CD1c-positive myeloid dendritic cell (primary cell): ENCODE measurements around the gene DUSP19.
A peak's percentile ranks its signal among the peaks of the same experiment; 100 is the strongest.
"Not testable (repeated sequence)": the region's sequence is repeated elsewhere in the genome, so short reads cannot be mapped to it uniquely, and the experiment has no call there.

Source experiments
- DNase-seq: peaks from one replicate; pipeline ENCODE4 v3.0.0-alpha.2; 2016; ENCODE audit errors: extremely low spot score

Gene DUSP19, protein sequence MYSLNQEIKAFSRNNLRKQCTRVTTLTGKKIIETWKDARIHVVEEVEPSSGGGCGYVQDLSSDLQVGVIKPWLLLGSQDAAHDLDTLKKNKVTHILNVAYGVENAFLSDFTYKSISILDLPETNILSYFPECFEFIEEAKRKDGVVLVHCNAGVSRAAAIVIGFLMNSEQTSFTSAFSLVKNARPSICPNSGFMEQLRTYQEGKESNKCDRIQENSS

DNA sequence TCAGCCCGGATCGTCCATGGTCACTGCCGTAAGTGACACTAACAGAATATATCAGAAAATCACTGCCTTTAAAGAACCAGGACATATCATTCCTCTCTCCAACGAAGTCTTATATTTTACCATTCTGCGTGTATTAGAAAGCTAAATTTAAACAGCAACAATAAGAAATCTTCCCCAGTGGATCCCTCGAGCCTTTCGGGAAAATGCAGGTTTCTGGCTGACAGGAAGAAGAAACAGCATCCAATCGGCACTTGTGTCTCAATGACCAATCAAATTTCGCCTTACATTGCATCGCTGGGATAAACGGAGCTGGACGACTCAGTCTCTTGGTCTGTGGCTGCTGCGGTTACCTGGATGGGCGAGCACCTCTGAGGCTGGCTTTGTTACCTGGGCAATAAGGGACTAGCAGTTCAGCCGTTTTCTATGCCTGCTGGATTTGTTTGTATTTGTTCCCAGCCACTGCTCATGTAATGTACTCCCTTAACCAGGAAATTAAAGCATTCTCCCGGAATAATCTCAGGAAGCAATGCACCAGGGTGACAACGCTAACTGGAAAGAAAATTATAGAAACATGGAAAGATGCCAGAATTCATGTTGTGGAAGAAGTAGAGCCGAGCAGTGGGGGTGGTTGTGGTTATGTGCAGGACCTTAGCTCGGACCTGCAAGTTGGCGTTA lies at the start of gene DUSP19:
Gene DUSP19, plus strand, starts transcription at position 284 of the 675 bp plus-strand sequence. Its CDS starts 187 bp downstream, at position 471.
- DNase-seq = peak; percentile 91

DNA sequence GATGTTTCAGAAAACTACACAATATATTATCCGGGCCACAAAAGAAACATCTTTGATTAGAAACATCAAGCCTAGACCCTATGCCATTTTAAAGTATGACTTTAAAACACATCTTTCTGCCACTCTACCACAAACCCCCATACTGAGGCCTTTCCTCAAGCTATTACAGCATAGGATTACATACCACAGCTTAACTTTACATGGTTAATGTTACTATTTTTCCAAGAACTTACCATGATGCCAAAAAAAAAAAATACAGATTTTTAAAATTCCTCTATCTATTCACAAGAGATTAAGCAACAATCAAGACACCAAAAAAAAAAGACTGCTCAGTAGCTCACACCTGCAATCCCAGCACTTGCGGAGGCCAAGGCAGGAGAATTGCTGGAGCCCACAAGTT lies 49.3 kb upstream of the DUSP19 start:
- DNase-seq = no peak

DNA sequence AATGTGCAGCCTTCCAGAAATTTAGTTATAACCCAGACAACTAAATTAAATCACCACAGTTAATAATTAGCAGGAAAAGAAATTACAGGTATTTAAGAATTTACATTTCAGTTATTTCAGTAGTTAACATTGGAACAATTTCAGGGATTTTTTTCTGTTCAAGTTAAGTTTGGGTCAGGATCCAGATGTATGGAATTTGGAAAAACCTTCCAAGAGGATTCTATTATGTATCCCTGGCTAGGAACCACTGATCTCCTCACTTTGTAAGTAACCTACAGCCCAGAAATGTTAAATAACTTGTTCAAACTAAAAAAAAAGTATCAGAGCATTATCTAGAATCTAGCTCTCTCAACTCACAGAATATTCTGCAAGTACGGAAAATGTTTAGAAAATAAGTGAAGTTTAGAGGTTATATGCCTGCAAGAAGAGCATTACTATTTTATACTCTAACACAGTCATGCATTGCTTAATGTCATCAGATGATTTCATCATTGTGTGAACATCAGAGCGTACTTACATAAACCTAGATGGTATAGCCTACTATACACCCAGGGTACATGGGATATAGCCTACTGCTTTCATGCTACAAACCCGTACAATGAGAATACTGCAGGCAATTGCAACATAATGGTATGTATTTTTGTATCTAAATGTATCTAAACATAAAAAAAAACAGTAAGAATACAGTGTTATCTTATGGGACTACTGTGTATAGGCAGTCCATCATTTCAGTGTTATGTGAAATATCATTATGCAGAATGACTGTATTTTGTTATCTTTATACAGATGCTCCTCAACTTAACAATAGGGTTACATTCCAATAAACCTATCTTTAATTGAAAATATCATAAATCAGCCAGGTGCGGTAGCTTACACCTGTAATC lies 46.4 kb upstream of the DUSP19 start:
- DNase-seq = peak; percentile 9

DNA sequence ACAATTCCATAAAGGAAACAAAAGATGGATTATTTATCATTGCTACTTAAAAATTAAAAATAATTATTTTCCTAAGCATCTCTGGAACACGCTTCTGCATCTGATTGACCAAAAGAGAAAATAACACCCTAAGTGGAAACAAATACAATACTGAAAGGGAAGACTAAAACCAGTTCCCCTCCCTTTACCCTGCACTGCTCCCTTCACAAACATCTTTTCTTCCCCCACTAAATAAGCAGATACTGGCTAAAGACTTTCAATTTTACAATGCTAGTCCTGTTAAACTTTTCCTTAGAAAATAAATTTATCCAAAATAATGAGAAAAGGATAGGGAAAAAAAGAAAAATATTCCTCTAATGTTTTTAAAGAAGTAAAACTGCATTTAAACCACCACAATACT lies 44.6 kb upstream of the DUSP19 start:
- DNase-seq = no peak

DNA sequence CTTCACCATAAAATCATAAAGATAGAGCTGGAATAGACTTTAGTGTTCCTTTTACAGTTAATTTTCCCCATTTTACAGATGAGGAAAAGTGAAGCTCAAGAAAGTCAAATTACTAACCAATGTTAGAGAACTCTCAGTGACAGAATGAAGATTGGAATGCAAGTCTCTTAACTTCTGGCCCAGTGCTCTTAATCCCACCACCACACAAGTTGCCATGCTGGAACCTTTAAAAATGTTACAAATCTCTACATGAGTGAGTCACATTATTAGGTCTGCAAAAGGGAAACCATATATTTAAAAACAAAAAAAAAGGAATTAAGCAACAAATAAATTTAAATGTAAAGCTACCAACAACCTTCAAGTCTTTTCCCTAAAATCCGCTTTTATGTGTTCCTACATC lies 43.7 kb upstream of the DUSP19 start:
- DNase-seq = no peak

DNA sequence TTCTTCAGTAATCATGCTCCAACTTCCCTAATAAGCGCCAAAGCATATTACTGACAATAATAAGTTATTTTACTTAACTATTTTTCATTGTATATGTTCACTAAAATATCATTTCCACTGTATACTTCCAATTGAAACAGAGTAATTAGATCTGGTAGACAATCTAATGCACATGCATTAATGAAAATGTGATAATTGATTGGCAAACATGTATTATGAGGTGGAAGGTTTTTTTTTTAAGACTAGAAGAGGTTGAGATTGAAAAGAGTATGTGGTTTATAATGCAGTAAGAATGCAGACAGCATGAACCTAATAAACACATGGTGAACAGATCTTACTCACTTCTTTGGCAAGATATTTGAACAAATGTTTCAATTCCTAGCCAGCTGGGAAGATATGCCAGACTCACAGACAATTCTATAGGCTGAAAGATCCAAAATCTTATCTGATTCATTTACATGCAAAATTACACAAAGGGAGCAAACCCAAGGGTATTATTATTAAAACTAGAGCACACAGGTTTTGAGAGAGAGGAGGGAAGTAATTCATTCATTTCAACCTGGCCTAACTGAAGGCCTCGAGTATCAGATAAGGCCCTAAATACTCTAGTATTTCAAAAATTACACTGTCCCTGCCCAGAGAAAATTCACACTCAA lies 43.1 kb upstream of the DUSP19 start:
- DNase-seq = no peak

DNA sequence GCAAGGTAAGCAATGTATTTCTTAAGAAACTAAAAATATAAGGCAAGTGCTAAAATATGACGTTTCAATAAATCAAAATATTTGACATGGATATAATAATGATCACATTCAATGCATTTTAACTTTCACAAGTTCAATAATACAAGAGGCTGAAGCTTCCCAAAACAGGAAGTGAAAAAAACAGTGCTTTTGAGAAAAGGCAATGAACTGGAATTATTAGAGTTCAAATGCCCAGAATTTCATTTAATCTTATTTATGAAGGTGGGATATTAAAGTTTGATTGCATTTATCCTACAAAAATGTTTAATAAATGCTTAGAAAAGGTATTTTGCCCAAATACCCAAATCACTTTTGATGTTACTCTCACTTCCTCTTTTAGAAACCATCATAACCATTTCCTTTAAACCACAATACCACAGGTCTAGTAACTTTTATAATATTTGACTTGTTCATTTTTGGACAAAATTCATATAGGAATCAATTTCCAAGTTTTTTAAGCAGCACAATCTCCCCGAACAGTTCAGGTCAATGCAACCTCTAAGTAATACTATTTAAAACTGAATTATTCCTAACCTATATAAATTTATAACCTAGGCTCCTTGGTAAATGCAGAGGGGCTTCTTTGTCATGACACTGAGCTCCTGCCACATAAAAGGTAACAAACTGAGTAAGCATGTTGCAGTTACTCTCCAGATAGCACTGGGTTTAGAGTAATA lies 42.4 kb upstream of the DUSP19 start:
- peak; percentile 57 for DNase-seq

DNA sequence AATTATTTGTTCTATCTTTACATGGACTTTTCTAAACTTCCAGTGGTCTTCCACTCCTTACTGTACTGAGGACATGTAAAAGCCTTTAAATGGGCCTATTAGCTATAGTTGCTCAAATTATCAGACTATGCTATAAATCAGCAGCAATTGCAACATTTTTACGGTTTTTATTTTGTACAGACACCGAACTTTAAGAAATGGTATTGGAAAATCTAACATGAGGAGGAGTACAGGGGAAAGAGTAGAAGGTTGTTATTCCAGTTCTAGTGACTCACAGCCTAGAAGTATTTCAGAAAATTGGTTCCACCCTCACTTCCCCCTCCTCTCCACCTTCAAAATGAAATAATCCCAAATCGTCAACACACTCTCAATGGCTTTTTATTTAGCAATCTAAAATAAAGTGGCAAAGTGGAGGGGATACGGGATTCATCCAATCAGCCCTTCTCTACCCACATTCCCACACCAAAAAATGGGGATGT lies 41.4 kb upstream of the DUSP19 start:
- DNase-seq = peak; percentile 9

DNA sequence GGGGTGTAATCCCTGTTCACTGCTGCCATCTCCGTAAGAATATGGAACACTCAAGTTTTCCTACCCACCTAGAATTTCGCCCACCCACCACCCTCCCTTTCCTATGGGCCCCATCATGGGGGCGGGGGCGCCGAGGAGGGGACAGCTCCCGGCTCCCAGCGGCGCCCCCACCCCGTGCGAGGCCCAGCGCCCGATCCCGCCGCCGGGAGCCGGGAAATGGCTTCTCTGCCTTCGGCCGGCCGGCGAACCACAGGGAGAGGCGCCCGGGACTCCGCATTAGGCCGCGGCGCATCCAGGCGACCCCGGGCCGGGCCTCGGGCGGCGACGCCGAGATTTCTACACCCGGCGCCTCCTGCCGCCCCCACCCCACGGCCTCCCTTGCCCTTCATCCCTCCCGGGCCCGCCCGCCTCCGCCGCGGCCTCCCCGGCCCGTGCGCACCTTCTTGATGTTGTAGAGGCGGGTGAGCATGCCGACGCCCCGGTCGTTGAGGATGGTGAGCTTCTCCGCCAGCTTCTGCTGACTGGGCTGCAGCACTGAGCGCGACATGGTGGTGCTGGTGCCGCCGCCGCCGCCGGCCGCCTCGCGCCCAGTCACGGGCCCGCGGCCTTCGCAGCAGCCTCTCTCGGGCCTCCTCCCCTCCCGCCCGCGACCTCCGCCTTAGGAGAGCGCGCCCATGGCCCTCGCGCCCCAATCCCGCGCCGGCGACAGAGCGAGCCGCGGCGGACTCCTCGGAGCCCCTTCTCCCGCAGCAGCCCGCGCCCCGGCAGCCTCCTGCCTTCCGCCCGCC lies 40.8 kb upstream of the DUSP19 start:
- DNase-seq = peak; percentile 9

DNA sequence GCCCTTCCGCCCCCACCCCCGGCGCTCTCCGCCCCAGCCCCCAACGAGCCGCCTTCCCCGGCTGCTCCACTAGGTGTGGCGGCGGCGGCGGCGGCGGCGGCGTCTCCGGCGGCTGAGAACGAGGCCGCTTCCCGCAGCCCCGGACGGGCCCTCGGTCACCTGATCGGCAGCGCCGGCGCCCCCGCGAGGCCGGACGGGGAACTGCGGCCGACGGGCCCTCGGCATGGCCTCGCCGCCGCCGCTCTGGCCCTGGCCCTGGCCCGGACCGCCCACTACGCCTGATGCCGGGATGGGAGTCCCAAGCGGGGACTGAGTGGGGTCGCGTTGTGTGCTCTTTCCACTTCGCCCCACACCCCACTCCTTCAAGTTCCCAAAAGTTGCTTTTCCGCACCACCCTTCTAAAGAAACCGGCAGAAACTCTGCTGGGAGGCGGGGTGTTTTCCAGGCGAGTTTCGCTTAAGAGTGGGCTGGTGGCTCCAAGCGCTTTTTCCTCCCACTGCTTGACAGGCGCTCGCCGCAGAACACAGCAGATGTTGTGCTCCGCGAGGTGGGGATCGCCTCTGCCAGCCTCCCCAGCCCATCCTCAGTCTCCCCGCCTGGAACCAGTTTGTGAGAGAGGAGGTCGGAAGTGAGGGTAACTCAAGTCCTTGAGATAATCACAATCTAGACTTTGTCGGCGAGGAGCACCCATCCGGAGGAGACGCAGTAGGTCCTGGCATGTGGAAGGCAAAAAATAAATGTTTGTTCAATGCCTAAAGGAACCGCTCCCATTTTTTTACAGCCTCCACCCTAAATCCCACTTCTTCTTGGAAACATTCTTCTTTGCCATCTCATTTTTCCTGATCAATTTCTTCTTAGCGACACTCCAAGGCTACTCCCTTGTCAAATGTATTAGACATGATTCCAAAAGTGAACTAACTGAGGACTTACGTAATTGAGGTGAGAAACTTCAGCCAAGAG lies 39.9 kb upstream of the DUSP19 start, which contains the start of gene NCKAP1:
Gene NCKAP1, minus strand, starts transcription at position 117 of the 960 bp plus-strand sequence. CDS start 358 bp downstream, outside the sequence.
- peak; percentile 76 for DNase-seq

DNA sequence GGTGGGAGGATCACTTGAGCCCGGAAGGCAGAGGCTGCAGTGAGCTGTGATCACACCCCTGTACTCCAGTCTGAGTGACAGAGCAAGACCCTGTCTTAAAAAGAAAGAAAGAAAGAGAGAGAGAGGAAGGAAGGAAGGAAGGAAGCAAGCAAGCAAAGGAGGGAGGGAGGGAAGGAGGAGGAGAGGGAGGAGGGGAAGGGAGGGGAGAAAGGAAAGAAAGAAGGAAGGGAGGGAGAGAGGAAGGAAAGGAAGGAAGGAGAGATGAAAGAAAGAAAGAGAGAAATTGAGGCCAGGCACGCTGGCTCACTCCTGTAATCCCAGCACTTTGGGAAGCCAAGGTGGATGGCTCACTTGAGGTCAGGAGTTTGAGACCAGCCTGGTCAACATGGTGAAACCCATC lies 37.9 kb upstream of the DUSP19 start:
- no peak for DNase-seq

DNA sequence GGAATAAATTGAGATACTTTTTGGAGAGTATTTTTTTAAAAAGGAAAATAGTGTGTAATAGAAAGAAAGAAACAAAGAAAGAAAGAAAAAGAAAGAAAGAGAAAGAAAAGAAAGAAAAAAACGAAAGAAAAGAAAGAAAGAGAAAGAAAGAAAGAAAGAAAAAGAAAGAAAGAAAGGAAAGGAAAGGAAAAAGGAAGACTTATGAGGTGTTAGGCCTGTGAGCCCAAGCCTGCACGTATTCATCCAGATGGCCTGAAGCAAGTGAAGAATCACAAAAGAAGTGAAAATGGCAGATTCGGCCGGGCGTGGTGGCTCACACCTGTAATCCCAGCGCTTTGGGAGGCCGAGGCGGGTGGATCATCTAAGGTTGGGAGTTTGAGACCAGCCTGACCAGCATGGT lies 35.0 kb upstream of the DUSP19 start:
- not testable (repeated sequence) for DNase-seq

DNA sequence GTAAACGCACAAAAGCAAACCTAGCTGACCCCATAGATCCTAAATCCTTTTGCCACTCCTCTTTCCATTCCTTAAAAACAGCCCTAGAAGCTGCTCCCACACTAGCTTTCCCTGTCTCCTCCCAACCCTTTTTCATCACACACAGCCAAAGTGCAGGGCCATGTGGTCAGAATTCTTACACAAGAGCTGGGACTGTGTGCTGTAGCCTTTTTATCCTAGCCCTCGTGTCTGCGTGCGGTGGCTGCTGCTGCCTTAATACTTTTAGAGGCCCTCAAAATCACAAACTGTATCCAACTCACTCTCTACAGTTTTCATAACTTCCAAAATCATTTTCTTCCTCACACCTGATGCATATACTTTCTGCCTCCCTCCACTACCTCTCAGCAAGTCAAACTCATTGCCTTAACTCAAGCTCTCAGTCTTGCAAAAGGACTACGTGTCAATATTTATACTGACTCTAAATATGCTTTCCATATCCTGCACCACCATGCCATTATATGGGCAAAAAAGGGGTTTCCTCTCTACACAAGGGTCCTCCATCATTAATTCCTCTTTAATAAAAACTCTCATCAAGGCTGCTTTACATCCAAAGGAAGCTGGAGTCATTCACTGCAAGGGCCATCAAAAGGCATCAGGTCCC lies 30.9 kb upstream of the DUSP19 start:
- DNase-seq = not testable (repeated sequence)

DNA sequence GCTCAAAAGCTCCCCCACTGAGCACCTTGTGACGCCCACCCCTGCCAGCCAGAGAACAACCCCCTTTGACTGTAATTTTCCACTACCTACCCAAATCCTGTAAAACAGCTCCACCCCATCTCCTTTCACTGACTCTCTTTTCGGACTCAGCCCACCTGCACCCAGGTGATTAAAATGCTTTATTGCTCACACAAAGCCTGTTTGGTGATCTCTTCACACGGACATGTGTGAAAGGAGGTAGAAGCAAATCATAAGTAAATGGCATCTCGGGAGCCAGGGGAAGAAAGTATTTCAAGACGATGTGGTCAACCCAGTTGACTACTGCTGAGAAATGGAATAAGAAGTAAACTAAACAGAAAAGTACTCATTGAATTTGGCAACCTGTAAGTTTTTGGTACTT lies 29.1 kb upstream of the DUSP19 start:
- DNase-seq = no peak

DNA sequence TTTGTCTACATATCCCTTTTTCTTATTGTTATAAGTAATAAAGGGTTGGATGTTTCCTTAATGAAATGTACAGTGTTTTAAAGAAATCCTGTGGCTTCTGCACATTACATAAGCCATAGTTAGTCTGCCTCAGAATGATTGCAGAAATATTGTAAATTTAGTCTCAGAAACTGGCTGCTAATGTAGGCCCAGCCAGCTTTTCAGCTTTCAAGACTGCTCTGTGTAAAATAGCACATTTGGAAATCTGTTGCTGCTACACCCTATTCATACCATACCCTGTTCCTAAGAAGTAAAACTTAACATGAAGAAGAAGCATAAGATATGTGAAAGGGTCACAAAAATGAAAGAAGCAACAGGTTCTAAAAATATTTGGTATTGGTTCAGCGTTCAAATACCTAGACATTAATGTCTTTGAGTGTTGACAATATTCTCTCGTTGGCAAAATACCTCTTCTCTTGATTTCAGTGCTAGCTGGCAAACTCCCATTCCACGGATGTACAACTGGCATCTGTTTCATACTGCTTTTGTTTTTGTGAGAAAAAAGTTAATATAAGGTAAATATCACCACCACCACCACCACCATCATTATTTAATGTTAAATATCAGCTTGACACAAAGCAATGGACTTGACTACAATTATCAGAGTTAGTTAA lies 21.1 kb upstream of the DUSP19 start:
- no peak for DNase-seq

DNA sequence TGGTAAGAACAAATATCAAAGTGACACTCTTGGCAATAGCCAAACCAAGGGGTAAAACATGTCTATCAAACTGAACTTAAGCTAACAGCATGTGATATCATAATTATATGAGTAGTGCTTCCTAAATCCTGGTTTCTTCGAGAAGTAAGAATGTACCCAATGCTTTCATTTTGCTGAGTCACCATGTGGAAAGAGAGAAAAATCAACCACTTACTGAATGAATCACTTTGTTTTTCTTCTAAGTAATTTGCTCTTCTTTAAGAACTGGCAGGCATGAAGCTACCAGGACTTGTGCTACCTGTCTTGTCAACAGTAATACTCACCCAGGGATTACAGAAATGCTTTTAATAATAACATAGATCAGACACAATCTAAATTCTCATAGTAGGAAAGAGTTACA lies 19.0 kb upstream of the DUSP19 start:
- no peak for DNase-seq

DNA sequence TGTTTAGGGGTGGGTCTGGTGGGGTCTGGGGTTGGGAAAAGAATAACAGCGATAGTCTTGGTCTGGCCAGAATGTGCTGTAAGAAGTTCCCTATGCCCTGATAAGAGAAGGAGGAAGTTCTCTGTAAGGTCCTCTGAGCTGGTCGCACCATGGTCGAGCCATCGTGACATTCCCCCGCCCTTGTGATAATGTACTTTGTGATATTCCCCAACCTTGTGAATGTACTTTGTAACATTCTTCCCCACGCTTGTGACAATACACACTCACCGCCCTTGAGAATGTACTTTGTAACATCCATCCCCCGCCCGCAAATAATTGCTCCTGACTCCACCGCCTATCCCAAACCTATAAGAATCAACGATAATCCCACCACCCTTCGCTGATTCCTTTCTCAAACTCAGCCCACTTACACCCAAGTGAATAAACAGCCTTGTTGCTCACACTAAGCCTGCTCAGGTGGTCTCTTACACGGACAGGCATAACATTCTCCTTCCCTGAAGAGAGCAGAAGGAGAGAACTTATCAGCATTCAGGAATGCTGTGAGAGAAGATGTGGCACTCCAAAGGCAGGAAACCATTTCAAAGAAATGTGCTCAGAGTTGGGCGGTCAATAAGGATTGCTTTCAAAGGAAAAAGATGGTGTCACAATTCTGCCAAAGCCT lies 17.8 kb upstream of the DUSP19 start:
- no peak for DNase-seq

DNA sequence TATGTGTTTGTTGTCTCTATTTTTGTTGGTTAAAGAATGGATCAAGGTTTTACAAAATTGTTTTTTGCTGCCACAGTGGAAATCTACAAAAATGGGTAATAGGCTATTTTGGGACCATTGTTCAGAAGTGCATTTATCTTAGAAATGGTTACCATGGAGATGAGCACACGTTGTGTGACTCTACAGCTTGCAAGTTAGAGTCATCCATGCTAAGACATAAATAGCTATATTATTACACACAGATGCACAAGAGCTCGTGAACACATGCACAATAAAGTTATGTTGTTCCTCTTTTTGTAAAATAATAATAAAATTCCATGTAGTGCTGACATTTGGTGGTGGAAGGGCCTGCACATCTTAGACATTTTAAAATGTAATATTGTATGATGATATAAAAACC lies 15.5 kb upstream of the DUSP19 start:
- DNase-seq = no peak
